Smooth muscle cell (in vitro differentiated cells): ENCODE results near the gene ITGA11. TPM values are rescaled to one million over a fixed set of nuclear protein-coding genes. Genes with fewer than 3 reads are reported as not detected.

Experiments
- DNase-seq: peaks from one replicate; lab custom pipeline; 2025; ENCODE audit not compliant: unreplicated experiment; lab: John Stamatoyannopoulos, UW
- H2AFZ ChIP-seq: fragments of 200-600 bp; sonication (generic); 2 replicates; pipeline ENCODE4 v1.6.0; 2016; ENCODE audit warnings: antibody characterized with exemption, low read depth, mild to moderate bottlenecking
- H3F3A ChIP-seq: fragments of 200-600 bp; sonication (generic); 2 replicates; pipeline ENCODE4 v1.6.0; 2017; ENCODE audit warnings: antibody characterized with exemption, low read depth
- H3K27ac ChIP-seq: fragments of 200-600 bp; sonication (generic); 2 replicates; pipeline ENCODE4 v1.5.1; 2016; ENCODE audit warnings: low read depth, mild to moderate bottlenecking
- H3K27me3 ChIP-seq: fragments of 200-600 bp; sonication (generic); 2 replicates; pipeline ENCODE4 v1.6.1; 2016; ENCODE audit warnings: low read depth, mild to moderate bottlenecking
- H3K36me3 ChIP-seq: fragments of 200-600 bp; sonication (generic); 2 replicates; pipeline ENCODE4 v1.5.1; 2016; ENCODE audit warnings: low read depth
- H3K4me1 ChIP-seq: fragments of 200-600 bp; sonication (generic); 2 replicates; pipeline ENCODE4 v1.5.1; 2016; ENCODE audit warnings: low read depth
- H3K4me2 ChIP-seq: fragments of 200-600 bp; sonication (generic); 2 replicates; pipeline ENCODE4 v1.6.0; 2016; ENCODE audit warnings: mild to moderate bottlenecking
- H3K4me3 ChIP-seq: fragments of 200-600 bp; sonication (generic); 2 replicates; pipeline ENCODE4 v1.5.1; 2016; ENCODE audit warnings: mild to moderate bottlenecking
- H3K79me2 ChIP-seq: fragments of 200-600 bp; sonication (generic); 2 replicates; pipeline ENCODE4 v1.6.0; 2016; ENCODE audit warnings: low read depth, mild to moderate bottlenecking
- H3K9ac ChIP-seq: fragments of 200-600 bp; sonication (generic); 2 replicates; pipeline ENCODE4 v1.6.0; 2016; ENCODE audit warnings: low read depth
- H3K9me3 ChIP-seq: fragments of 200-600 bp; sonication (generic); replicated peaks from 2 replicates; pipeline ENCODE4 v1.5.1; 2016; ENCODE audit warnings: low read depth
- H4K20me1 ChIP-seq: fragments of 200-600 bp; sonication (generic); 2 replicates; pipeline ENCODE4 v1.6.0; 2016; ENCODE audit warnings: low read depth
- CTCF ChIP-seq: fragments of 200-600 bp; sonication (generic); IDR thresholded peaks from 2 replicates; pipeline ENCODE4 v1.5.1; 2017; ENCODE audit warnings: borderline replicate concordance, mild to moderate bottlenecking, antibody characterized with exemption; ENCODE audit not compliant: insufficient read depth, poor library complexity, severe bottlenecking
- WGBS: methylation state at CpG from one replicate; pipeline ENCODE4 v1.1.7; 2016; ENCODE audit warnings: low lambda C conversion rate; 5-methylcytosine and 5-hydroxymethylcytosine counted together
- polyA plus RNA-seq: library from polyadenylated mRNA; unstranded; fragments of >200 nt; fragmentation: Nextera tagmentation; extraction: Ambion mirVana; gene quantifications from 2 replicates; pipeline ENCODE4 v1.2.1, GENCODE V29; 2016
- total RNA-seq: library from RNA; depleted of rRNA; stranded (reverse); fragments of >200 nt; gene quantifications from 2 replicates; pipeline ENCODE4 v1.2.3, GENCODE V29; 2014

ITGA11 gene
- total and polyA plus RNA-seq, 2 experiments from 2014 or later: 87.8 to 133 TPM

DNA sequence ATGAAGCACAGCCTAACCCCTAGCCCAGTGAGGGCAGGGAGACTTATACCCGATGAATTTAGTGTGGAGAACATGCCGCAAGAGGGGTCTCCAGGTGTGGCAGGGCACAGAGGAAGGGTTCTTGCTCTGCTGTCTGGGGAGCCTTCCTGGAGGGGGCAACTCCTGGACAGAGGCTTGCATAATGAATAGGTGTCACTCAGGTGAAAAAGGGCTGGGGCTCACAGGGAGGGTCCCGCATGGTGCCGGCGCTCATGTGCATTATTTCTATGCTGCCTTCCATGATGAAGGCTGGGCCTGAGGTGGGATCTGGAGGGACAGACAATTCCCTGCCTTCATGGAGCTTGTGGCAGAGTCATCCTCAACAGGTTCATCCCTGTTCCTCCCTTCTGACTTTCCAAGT, 51.5 kb downstream of the ITGA11 start:
- WGBS: 100% methylated on average over 5 of the region's 5 CpGs
- H3K27ac ChIP-seq: no peak overlapping the region
- H3K4me1 ChIP-seq: peaks cover under 1% of the 10 kb centered on the region
- no peak for DNase-seq
- H3K4me3 ChIP-seq: no peak overlapping the region
- no peaks in the 10 kb centered on the region for H3K36me3 ChIP-seq
- no peak overlapping the region for H3K4me2 ChIP-seq
- no peaks in the 10 kb centered on the region for H3K27me3 ChIP-seq
- peaks cover 13% of the 10 kb centered on the region for H3F3A ChIP-seq
- peaks cover 48% of the 10 kb centered on the region for H4K20me1 ChIP-seq
- peaks cover 4% of the 10 kb centered on the region for H3K79me2 ChIP-seq
- H2AFZ ChIP-seq: no peak overlapping the region
- no peak for TF ChIP-seq CTCF
- no peaks in the 10 kb centered on the region for H3K9me3 ChIP-seq
- H3K9ac ChIP-seq: no peak overlapping the region

GRCh38 chr15:68379759-68380290, 52.1 kb downstream of the ITGA11 start:
- H3K36me3 ChIP-seq: no peaks in the 10 kb centered on the region
- 73% methylated on average over 3 of the region's 3 CpGs for WGBS
- H3K27ac ChIP-seq: no peak overlapping the region

DNA sequence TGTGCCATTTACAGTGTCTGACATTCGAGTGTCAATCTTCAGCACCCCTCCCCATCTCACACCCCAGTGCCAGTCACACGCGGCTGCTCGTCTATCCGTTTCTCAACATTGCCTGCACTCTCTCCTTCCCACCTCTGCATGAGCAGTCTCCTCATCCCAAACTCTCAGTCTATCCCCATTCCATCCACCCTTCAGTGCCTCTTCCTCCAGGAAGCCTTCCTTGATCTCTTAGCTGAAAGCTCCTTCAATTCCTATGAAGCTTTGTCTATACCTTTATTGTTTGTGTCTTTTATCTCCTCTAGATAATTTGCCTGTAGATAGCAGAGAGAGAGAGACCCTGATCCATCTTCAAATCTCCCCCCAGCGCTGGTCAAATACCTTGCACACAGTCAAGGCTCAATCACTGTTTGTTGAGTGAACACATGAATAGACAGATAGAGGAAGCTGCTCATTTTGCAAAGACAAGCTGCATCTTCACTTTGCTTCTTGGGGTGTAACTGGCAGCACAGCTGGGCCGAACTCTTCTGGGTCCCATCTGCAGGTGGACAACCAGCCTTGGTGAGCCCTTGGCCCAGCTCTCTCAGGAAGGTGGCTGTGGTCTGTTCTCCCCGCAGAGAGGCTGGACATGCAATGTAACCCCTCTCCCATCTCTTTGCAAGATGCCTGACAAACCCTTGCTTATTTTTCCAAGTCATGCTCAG, 52.8 kb downstream of the ITGA11 start:
- no peaks in the 10 kb centered on the region for H3K27me3 ChIP-seq
- peaks cover 13% of the 10 kb centered on the region for H3F3A ChIP-seq
- peaks cover 8% of the 10 kb centered on the region for H3K4me1 ChIP-seq
- TF ChIP-seq CTCF: no peak
- 95% methylated on average over 8 of the region's 8 CpGs for WGBS
- H4K20me1 ChIP-seq: peaks cover 59% of the 10 kb centered on the region
- H2AFZ ChIP-seq: no peak overlapping the region
- DNase-seq: no peak
- H3K79me2 ChIP-seq: peaks cover 8% of the 10 kb centered on the region
- H3K9me3 ChIP-seq: no peaks in the 10 kb centered on the region
- H3K9ac ChIP-seq: no peak overlapping the region
- H3K4me3 ChIP-seq: no peak overlapping the region
- no peaks in the 10 kb centered on the region for H3K36me3 ChIP-seq
- H3K4me2 ChIP-seq: no peak overlapping the region
- H3K27ac ChIP-seq: no peak overlapping the region

More at GRCh38 chr15:68379759-68380290, 52.1 kb downstream of the ITGA11 start:
- H3K4me3 ChIP-seq: no peak overlapping the region
- peaks cover 4% of the 10 kb centered on the region for H3K4me1 ChIP-seq
- no peak for TF ChIP-seq CTCF
- no peak for DNase-seq
- H4K20me1 ChIP-seq: peaks cover 54% of the 10 kb centered on the region
- no peak overlapping the region for H3K4me2 ChIP-seq
- no peak overlapping the region for H3K9ac ChIP-seq
- peaks cover 8% of the 10 kb centered on the region for H3K79me2 ChIP-seq
- H2AFZ ChIP-seq: no peak overlapping the region
- no peaks in the 10 kb centered on the region for H3K9me3 ChIP-seq
- peaks cover 13% of the 10 kb centered on the region for H3F3A ChIP-seq
- no peaks in the 10 kb centered on the region for H3K27me3 ChIP-seq

GRCh38 chr15:68378595-68378994, 53.4 kb downstream of the ITGA11 start:
- H3K27me3 ChIP-seq: no peaks in the 10 kb centered on the region
- no peak overlapping the region for H3K27ac ChIP-seq
- no peak for TF ChIP-seq CTCF
- no peak overlapping the region for H3K4me3 ChIP-seq
- H2AFZ ChIP-seq: no peak overlapping the region
- H3K4me2 ChIP-seq: no peak overlapping the region
- H3K79me2 ChIP-seq: peaks cover 8% of the 10 kb centered on the region
- WGBS: 95% methylated on average over 3 of the region's 3 CpGs
- H3K36me3 ChIP-seq: no peaks in the 10 kb centered on the region
- H4K20me1 ChIP-seq: peaks cover 64% of the 10 kb centered on the region
- H3K4me1 ChIP-seq: peaks cover 8% of the 10 kb centered on the region
- no peaks in the 10 kb centered on the region for H3K9me3 ChIP-seq
- no peak for DNase-seq
- H3F3A ChIP-seq: peaks cover 8% of the 10 kb centered on the region
- no peak overlapping the region for H3K9ac ChIP-seq
